Coronary artery (tissue), 2 donors: ENCODE measurements around the gene PHAF1.

Experiments
- DNase-seq: peaks from one replicate; pipeline ENCODE4 v3.0.0-alpha.2; 2017; ENCODE audit warnings: low spot score
- H3K27ac ChIP-seq, 2 donors: fragments of 200-600 bp; sonication (generic); one replicate each; pipeline ENCODE4 v1.5.1; 2016 to 2019
- H3K4me3 ChIP-seq: fragments of 200-600 bp; sonication (generic); 2 replicates; pipeline ENCODE4 v1.5.1; 2016; ENCODE audit warnings: mild to moderate bottlenecking, moderate library complexity
- CTCF ChIP-seq: fragments of 200-600 bp; sonication (generic); IDR thresholded peaks from one replicate; pipeline ENCODE4 v1.5.1; 2019; ENCODE audit warnings: antibody characterized with exemption

Gene PHAF1

GRCh38 chr16:67109407-67110135, at the start of gene PHAF1:
Gene PHAF1 (plus strand): TSS chr16:67109941. CDS start chr16:67110176, 235 bp downstream.
- H3K4me3 ChIP-seq: peak within 1 kb of the TSS; percentile 88
- peak within 1 kb of the TSS; percentile 72 to 88 for H3K27ac ChIP-seq
- peak; percentile 92 for DNase-seq
- TF ChIP-seq CTCF: no peak

- H3K27ac ChIP-seq: no peak overlapping the region
- no peak for TF ChIP-seq CTCF
- H3K4me3 ChIP-seq: no peak overlapping the region
- DNase-seq: no peak
These were observed 46.7 kb upstream of the PHAF1 start for GRCh38 chr16:67063008-67063407.

- no peak for DNase-seq
These were observed 41.5 kb upstream of the PHAF1 start for GRCh38 chr16:67068212-67068753.

GRCh38 chr16:67071476-67072048, 38.2 kb upstream of the PHAF1 start:
- no peak overlapping the region for H3K27ac ChIP-seq
- no peak for DNase-seq

More at GRCh38 chr16:67068212-67068753, 41.5 kb upstream of the PHAF1 start:
- Histone ChIP-seq H3K27ac (no peak overlapping the region), H3K4me3 (no peak overlapping the region)
- no peak for TF ChIP-seq CTCF

GRCh38 chr16:67075331-67075730, 34.4 kb upstream of the PHAF1 start:
- no peak for DNase-seq
- Histone ChIP-seq H3K4me3 (no peak overlapping the region), H3K27ac (no peak overlapping the region)
- no peak for TF ChIP-seq CTCF

More at GRCh38 chr16:67071476-67072048, 38.2 kb upstream of the PHAF1 start:
- no peak for TF ChIP-seq CTCF
- no peak overlapping the region for H3K4me3 ChIP-seq

GRCh38 chr16:67077871-67078270, 31.9 kb upstream of the PHAF1 start:
- TF ChIP-seq CTCF: no peak
- H3K4me3 ChIP-seq: no peak overlapping the region
- DNase-seq: no peak
- H3K27ac ChIP-seq: no peak overlapping the region
